Jurkat, Clone E6-1 (cell line): ENCODE measurements around the gene KCNQ2.

ENCODE experiments used
- DNase-seq: peaks from one replicate; pipeline ENCODE4 v3.0.0-alpha.2; 2011; ENCODE audit warnings: low read depth, low spot score
- H3K4me3 ChIP-seq: 2 replicates; pipeline ENCODE4 v1.5.1; 2011; ENCODE audit warnings: mild to moderate bottlenecking, low read length, control low read depth, moderate library complexity

KCNQ2 gene

DNA sequence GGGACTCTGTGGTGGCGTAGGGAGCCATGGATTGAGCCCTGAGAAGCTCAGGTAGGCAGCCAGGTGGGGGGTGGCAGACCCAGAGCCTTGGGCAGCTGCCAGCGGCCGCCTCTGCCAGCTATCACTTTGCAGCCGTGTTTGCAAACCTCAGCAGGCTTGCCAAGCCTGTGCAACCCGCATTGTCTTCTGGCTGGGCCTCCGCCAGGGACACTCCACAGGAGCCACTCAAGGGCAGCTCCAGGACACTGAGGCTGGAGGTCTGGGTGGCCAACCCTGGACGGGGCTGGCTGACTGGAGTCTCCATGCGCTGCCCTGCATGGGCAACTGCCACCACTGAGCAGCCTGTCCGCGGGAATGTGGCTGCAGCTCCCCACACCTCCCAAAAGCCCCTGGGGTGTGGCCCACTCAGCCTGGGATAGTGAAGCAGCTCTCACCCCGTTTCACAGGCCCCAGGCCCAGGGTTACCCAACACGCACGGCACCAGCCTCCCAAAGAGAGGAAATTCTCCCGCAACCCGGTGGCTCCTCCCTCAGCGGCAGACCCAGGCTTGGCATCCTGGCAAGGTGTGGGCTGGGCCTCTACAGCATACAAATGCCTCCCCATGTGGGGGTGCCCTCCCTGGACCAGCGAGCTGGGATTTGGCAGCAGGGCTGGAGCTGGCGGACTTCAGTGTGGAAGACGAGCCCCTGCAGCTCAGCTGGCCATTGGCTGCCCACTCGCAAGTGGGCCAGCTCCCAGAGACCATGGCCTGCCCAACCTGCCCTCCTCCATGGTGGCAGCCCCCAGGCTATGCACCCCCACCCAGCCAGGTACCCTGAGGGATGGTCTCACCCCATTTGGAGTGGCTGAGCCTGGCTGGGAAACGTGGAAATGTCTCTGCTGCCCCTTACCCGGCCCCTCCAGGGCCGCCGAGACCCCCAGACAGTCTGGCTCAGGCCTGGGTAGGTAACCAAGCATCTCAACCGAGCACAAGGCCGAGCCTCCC is 114.2 kb downstream of the KCNQ2 start:
- no peak overlapping the region for H3K4me3 ChIP-seq
- no peak for DNase-seq

DNA sequence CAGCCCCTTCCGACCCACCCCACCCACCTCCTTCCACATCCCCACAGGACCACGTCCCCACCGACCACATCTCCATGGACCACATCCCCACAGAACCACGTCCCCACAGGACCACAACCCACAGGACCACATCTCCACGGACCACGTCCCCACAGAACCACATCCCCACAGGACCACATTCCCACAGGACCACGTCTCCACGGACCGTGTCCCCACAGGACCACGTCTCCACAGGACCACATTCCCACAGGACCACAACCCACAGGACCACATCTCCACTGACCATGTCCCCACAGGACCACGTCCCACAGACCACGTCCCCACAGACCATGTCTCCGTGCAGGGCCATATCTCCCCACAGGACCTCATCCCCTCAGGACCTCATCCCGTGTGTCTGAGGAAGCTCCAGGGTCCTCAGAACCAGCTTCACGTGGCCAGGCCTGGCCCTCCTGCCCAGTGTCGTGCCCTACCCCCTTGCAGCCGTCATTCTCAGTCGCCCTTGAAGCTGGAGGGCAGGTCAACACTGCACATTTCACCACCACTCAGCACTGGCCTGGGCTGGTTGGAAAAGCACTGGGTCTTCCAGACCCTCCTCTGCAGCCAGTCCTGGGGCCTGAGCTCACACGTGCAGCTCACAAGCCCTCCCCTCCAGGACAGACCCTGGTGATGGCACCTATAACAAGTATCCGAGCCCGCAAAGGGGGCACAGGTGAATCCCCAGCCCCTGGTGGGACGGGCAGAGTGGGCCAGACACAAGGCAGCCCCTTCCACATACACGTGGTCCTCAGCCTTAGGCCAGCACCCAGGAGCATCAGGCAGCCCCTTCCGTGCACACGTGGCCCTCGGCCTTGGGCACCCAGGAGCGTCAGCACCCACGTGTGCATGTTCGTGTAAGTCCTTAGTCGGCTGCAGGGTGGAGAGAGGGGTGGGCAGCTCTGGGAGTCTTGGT is 115.2 kb downstream of the KCNQ2 start:
- no peak for DNase-seq
- no peak overlapping the region for H3K4me3 ChIP-seq

DNA sequence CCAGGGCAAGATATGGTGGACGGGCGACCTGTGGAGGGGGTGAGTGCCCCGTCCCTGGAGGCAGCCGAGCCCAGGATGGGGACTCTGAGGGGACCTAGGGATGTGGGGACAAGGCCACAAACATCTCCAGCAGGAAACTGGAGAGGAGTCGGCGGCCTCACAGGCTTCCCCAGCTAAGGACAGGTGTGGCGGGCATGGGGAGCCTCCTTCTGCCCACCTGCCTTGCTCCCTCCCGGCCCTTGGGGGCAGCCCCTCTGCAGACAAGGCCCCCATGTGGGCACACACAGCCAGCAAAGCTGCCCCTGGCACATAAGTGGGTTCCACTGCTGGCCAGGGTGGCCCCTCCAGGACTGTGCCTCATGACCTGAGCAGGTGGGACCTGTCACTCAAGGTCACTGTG is 115.9 kb downstream of the KCNQ2 start:
- no peak for DNase-seq
- H3K4me3 ChIP-seq, result no peak overlapping the region

DNA sequence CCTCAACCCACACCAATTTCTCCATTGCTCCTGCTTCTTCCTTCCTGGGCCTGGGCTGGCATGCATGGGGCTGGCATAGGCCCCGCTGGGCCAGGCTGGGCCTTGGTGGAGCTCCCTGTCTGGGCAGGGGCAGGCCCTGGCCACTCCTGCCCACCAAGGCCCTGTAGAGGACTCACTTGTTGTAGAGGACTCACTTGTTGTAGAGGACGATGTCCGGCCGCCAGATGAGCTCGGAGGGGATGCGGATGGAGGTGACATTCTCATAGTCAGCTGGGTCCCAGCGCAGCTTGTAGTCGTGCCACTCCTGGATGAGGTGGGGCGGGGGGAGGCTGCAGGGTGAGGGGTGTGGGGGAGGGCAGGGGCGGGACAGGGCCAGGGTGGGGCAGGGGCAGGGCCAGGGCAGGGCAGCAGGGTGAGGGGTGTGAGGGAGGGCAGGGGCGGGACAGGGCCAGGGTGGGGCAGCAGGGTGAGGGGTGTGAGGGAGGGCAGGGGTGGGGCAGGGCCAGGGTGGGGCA is 116.6 kb downstream of the KCNQ2 start:
- H3K4me3 ChIP-seq, result no peak overlapping the region
- DNase-seq, result no peak

DNA sequence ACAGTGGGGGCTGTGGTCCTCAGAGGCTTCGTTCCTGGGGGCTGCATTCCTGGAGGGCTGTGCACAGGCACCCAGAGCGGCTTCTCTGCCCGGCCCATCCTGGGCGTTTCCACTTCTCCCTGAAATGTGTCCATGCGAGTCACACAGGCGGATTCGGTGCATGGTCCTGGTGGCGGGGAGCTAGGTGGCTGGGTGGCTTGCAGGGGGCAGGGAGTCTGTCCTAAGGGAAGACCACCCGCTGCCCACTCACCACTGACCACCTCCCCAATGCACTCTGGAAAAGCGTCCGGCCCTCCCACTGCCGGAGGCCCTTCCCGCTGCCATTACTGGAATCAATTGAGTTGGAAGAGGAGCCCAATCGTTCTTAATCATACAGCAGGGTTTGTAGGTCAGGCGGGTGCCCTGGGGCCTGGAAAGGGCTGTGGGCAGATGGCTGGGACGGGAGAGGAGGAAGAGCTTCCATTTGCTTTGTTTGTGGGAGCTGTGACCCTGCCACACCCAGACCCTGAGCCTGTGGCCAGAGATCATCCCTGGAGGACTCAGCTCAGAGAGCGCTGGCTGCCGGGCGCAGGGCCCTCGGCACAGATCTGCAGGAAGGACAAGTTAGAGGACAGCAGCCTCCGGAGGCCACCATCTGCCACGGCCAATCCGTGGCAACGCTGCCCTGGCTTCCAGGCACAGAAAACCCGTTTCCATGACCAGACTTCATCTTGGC is 117.7 kb downstream of the KCNQ2 start:
- DNase-seq, result no peak
- H3K4me3 ChIP-seq, result no peak overlapping the region

DNA sequence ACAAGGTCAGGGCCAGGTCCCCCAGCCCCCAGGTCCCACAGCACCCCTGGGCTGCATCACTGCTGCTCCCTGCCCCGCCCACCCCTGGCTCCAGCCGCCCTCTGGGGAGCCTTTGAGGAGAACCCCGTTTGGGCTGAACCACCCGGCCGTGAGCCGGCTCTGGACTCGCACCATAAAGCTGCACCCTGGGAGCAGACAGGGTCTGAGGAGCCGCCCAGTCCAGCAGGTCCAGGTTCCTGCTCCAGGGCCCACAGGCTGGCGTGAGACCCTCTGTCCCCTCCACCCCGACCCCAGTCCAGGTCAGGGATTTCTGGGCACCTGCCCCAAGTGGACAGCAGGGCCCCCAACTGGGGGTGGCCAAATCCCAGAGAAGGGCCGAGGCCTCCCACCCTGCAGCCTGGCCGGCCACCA is 119.6 kb downstream of the KCNQ2 start:
- no peak for DNase-seq
- no peak overlapping the region for H3K4me3 ChIP-seq

DNA sequence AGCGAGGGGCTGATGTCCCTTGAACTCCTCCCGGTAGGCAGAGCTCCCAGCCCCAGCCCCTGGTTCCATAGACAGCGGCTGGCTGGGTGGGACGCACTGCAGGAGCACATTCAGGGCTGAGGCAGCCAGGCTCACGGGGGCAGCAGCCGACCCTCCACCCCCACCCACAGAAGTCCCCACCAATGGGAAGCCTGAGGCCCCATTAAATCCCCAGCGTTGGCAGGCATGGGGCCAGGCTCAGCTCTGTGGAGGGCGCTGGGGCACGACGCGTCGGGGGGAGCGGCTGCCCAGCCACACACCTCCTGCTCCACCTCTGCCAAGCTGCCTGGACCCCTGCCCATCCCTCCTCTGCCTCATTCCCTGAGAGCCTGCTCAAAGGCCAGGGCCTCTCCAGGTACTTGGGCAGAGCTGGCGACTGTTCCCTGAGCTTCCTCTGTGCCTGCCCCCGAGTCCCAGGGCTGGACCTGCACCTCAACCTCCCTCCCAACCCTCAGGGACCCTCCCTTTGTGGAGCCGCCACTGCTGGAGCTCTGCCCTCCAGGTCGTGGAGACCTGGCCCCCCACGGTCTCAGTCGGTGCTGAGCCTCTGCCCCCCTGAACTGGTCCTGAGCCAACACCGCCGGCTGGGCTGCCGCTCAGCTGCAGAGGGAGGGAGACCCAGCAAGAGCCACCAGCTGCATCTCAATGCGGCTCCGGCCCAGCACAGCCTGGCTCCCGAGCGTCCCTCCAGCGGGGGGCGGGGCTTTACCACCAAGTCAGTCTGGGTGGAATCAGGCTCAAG is 120.5 kb downstream of the KCNQ2 start:
- DNase-seq, result no peak
- H3K4me3 ChIP-seq, result no peak overlapping the region

DNA sequence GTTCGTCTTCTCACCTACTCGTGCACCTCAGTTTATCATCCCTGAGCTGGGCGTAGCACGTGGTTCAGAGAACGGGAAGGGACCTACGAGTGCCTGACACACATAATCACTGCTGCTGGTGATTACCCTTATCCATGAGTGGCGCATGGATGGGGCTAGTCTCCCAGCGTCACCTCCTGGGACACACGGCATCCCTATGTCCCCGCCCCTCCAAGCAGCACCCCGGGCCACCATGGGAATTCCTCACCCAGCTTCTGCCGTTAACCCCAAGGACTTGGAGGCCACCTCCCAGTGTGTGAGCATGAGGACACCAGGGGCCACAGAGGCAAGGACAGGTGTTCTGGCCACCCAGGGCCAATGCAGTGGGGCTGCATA is 121.1 kb downstream of the KCNQ2 start:
- H3K4me3 ChIP-seq, result no peak overlapping the region
- no peak for DNase-seq

DNA sequence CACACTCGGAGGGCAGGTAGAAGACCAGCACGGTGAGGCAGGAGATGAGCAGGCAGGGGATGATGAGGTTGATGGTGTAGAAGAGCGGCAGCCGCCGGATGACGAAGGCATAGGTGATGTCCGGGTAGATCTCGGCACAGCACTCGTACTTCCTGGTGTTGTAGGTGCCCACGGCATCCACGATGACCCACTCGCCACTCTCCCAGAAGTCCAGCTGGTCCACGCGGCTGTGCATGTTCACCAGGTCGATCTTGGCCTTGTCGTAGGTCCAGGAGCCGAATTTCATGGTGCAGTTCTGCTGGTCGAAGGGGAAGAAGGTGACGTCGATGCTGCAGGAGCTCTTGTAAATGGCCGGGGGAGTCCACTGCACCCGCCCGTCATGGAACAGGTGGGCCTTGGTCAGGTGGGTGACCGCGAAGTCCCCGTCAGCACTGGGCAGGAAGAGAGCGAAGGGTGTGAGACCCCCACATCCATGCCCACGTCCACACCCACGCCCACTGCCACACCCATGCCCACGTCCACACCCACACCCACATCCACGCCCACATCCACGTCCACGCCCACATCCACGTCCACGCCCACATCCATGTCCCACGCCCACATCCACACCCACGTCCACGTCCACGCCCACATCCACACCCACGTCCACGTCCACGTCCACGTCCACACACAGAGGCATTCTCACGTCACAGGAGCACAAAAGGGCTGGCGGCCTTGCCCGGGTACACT is 121.7 kb downstream of the KCNQ2 start:
- DNase-seq, result no peak
- H3K4me3 ChIP-seq, result no peak overlapping the region
